Stimulated activated CD4-positive, alpha-beta T cell treated with anti-CD3 and anti-CD28 coated beads, Interleukin-2, amount 100 ng/mL, for 48 hours (primary cell): ENCODE data around the gene TMEM163.

ENCODE experiments used
- DNase-seq, 2 donors: peaks; one replicate each; pipeline ENCODE4 v3.0.0-alpha.2; 2020

The TMEM163 gene

GRCh38 chr2:134690629-134691215, 28.1 kb downstream of the TMEM163 start:
- DNase-seq: no peak

GRCh38 chr2:134689315-134689714, 29.5 kb downstream of the TMEM163 start:
- no peak for DNase-seq

GRCh38 chr2:134685967-134686366, 32.8 kb downstream of the TMEM163 start:
- no peak for DNase-seq

- DNase-seq: no peak
Observed at GRCh38 chr2:134683561-134684112, 35.2 kb downstream of the TMEM163 start.

- DNase-seq: no peak
Observed at GRCh38 chr2:134682726-134683125, 36.1 kb downstream of the TMEM163 start.

GRCh38 chr2:134681201-134681600, 37.6 kb downstream of the TMEM163 start:
- no peak for DNase-seq

- no peak for DNase-seq
Observed at GRCh38 chr2:134679745-134680144, 39.1 kb downstream of the TMEM163 start.

- no peak for DNase-seq
Observed at GRCh38 chr2:134679294-134679693, 39.5 kb downstream of the TMEM163 start.

- no peak for DNase-seq
Observed at GRCh38 chr2:134677856-134678756, 40.7 kb downstream of the TMEM163 start.

- DNase-seq: no peak
Observed at GRCh38 chr2:134676960-134677359, 41.8 kb downstream of the TMEM163 start.

GRCh38 chr2:134675314-134675713, 43.5 kb downstream of the TMEM163 start:
- DNase-seq: no peak

GRCh38 chr2:134674687-134675086, 44.1 kb downstream of the TMEM163 start:
- DNase-seq: no peak

- no peak for DNase-seq
Observed at GRCh38 chr2:134671513-134671912, 47.3 kb downstream of the TMEM163 start.

GRCh38 chr2:134670955-134671354, 47.8 kb downstream of the TMEM163 start:
- DNase-seq: no peak

- no peak for DNase-seq
Observed at GRCh38 chr2:134669731-134670669, 48.8 kb downstream of the TMEM163 start.

- DNase-seq: peak; percentile 61 to 71
Observed at GRCh38 chr2:134668821-134669220, 50.0 kb downstream of the TMEM163 start.

GRCh38 chr2:134667541-134667940, 51.3 kb downstream of the TMEM163 start:
- DNase-seq: no peak

- no peak for DNase-seq
Observed at GRCh38 chr2:134667081-134667480, 51.7 kb downstream of the TMEM163 start.

- no peak for DNase-seq
Observed at GRCh38 chr2:134665727-134666506, 52.9 kb downstream of the TMEM163 start.

GRCh38 chr2:134663451-134664450, 55.0 kb downstream of the TMEM163 start:
- no peak for DNase-seq

GRCh38 chr2:134662751-134663150, 56.0 kb downstream of the TMEM163 start:
- no peak for DNase-seq
